IMR-90 (cell line): ENCODE data around the gene C13orf46. TPM values are rescaled to one million over a fixed set of nuclear protein-coding genes. Genes with fewer than 3 reads are reported as not detected.
A peak's percentile ranks its signal among the peaks of the same experiment; 100 is the strongest.

Experiments
- ATAC-seq: fragments of 200-7000 bp; cut with Tn5 transposase; 2 replicates; pipeline ENCODE4 v1.9.1; 2020; ENCODE audit warnings: low read depth, mild to moderate bottlenecking, moderate library complexity
- BruUV-seq: library from RNA; stranded (reverse); fragments of 400-500 nt; replicated peaks from 2 replicates; lab custom pipeline; 2021; lab: Mats Ljungman, UMichigan
- CTCF ChIA-PET: fragments of 300-600 bp; formaldehyde crosslinking; extraction: SDS; loops from one replicate; lab custom pipeline; 2021; ENCODE audit warnings: antibody characterized with exemption; lab: Yijun Ruan, JAX
- POLR2A ChIA-PET: fragments of 300-600 bp; sonication (Branson Sonifier 250); formaldehyde crosslinking; loops from one replicate; lab custom pipeline; 2022; ENCODE audit warnings: antibody characterized with exemption; ENCODE audit not compliant: unreplicated experiment; lab: Charles Lee
- DNase-seq: peaks from one replicate; pipeline ENCODE4 v3.0.0; 2013
- H2AFZ ChIP-seq: replicated peaks from 2 replicates; pipeline ENCODE3; 2013; ENCODE audit warnings: low read length, mild to moderate bottlenecking; ENCODE audit not compliant: poor library complexity
- H2AK5ac ChIP-seq: 2 replicates; pipeline ENCODE4 v1.6.1; 2013; ENCODE audit warnings: low read depth, low read length, inconsistent platforms
- H2AK9ac ChIP-seq: replicated peaks from 2 replicates; pipeline ENCODE3; 2013; ENCODE audit warnings: mild to moderate bottlenecking, low read depth, low read length, moderate library complexity; ENCODE audit not compliant: poor library complexity
- H2BK120ac ChIP-seq: 2 replicates; pipeline ENCODE4 v1.6.1; 2013; ENCODE audit warnings: low read depth, low read length, inconsistent platforms
- H2BK15ac ChIP-seq: 3 replicates; pipeline ENCODE4 v1.6.1; 2013; ENCODE audit warnings: low read depth, low read length, inconsistent platforms
- H2BK20ac ChIP-seq: 2 replicates; pipeline ENCODE4 v1.6.1; 2013; ENCODE audit warnings: low read depth, mild to moderate bottlenecking, inconsistent platforms, low read length, moderate library complexity
- H2BK5ac ChIP-seq: 2 replicates; pipeline ENCODE4 v1.6.1; 2013; ENCODE audit warnings: mild to moderate bottlenecking, low read depth, low read length, inconsistent platforms; ENCODE audit not compliant: poor library complexity, severe bottlenecking
- H3K14ac ChIP-seq: replicated peaks from 2 replicates; pipeline ENCODE4 v1.6.1; 2013; ENCODE audit warnings: low read depth, low read length, inconsistent platforms
- H3K18ac ChIP-seq: 2 replicates; pipeline ENCODE4 v1.6.1; 2013; ENCODE audit warnings: low read depth, low read length, control low read depth
- H3K23ac ChIP-seq: 2 replicates; pipeline ENCODE4 v1.6.1; 2013; ENCODE audit warnings: low read depth, low read length, inconsistent platforms
- H3K27ac ChIP-seq: 2 replicates; pipeline ENCODE4 v1.5.1; 2013; ENCODE audit warnings: mild to moderate bottlenecking, control low read depth, low read length; ENCODE audit not compliant: insufficient read depth
- H3K27me3 ChIP-seq: 2 replicates; pipeline ENCODE4 v1.6.1; 2013; ENCODE audit warnings: low read length; ENCODE audit not compliant: control insufficient read depth, insufficient read depth
- H3K36me3 ChIP-seq: 2 replicates; pipeline ENCODE4 v1.6.1; 2013; ENCODE audit warnings: low read length, mixed read lengths; ENCODE audit not compliant: control insufficient read depth, insufficient read depth
- H3K4ac ChIP-seq: 2 replicates; pipeline ENCODE4 v1.6.1; 2013; ENCODE audit warnings: low read depth, low read length, inconsistent platforms
- H3K4me1 ChIP-seq: 2 replicates; pipeline ENCODE4 v1.6.1; 2013; ENCODE audit warnings: low read length, mixed read lengths; ENCODE audit not compliant: control insufficient read depth, insufficient read depth
- H3K4me2 ChIP-seq: 2 replicates; pipeline ENCODE4 v1.6.1; 2013; ENCODE audit warnings: low read depth, mild to moderate bottlenecking, control low read depth, low read length, moderate library complexity
- H3K4me3 ChIP-seq: 2 replicates; pipeline ENCODE4 v1.5.1; 2013; ENCODE audit warnings: low read depth, mild to moderate bottlenecking, control low read depth, low read length, moderate library complexity; ENCODE audit not compliant: insufficient read depth
- H3K56ac ChIP-seq: 2 replicates; pipeline ENCODE4 v1.6.1; 2013; ENCODE audit warnings: low read length, inconsistent platforms; ENCODE audit not compliant: insufficient read depth; ENCODE audit errors: extremely low read depth
- H3K79me1 ChIP-seq, 2 experiments: 2 replicates each; pipeline ENCODE4 v1.6.1; 2013; ENCODE audit warnings: low read length in 2 of 2, inconsistent platforms in 1 of 2, low read depth in 1 of 2
- H3K9ac ChIP-seq: 2 replicates; pipeline ENCODE4 v1.6.1; 2013; ENCODE audit warnings: low read depth, low read length, control low read depth
- H3K9me1 ChIP-seq: 2 replicates; pipeline ENCODE4 v1.6.1; 2013; ENCODE audit warnings: low read length, inconsistent platforms; ENCODE audit not compliant: insufficient read depth
- H3K9me3 ChIP-seq: 2 replicates; pipeline ENCODE4 v1.6.1; 2013; ENCODE audit warnings: low read length; ENCODE audit not compliant: control insufficient read depth, insufficient read depth
- H4K20me1 ChIP-seq: 2 replicates; pipeline ENCODE4 v1.6.1; 2013; ENCODE audit warnings: low read length, inconsistent platforms; ENCODE audit not compliant: insufficient read depth
- H4K5ac ChIP-seq: 2 replicates; pipeline ENCODE4 v1.6.1; 2013; ENCODE audit warnings: mild to moderate bottlenecking, low read depth, low read length, control low read depth
- H4K8ac ChIP-seq, 2 experiments: 2 replicates each; pipeline ENCODE4 v1.6.1; 2013; ENCODE audit warnings: low read depth in 2 of 2, low read length in 2 of 2, control low read depth in 1 of 2, inconsistent platforms in 1 of 2
- H4K91ac ChIP-seq: 2 replicates; pipeline ENCODE4 v1.6.1; 2013; ENCODE audit warnings: low read depth, low read length, inconsistent platforms; ENCODE audit not compliant: insufficient read depth
- RCOR1 ChIP-seq: IDR thresholded peaks from 2 replicates; pipeline ENCODE4 v1.6.1; 2012; ENCODE audit warnings: mild to moderate bottlenecking, low read length, improper control_type of control experiment; ENCODE audit not compliant: insufficient replicate concordance
- WGBS, 2 experiments: methylation state at CpG; one replicate each; pipeline versions ENCODE4 v1.1.5 to v1.1.7; 2013; ENCODE audit warnings: missing lambda C conversion rate in 2 of 2; ENCODE audit not compliant: insufficient read length in 1 of 2; ENCODE audit errors: extremely low coverage in 2 of 2; 5-methylcytosine and 5-hydroxymethylcytosine counted together
- dilution Hi-C: fragments of 300-500 bp; cut with HindIII; formaldehyde crosslinking; loops from one replicate; pipeline ENCODE4 v1.14.3; 2018; ENCODE audit warnings: low sequenced_read_pairs; ENCODE audit not compliant: unreplicated experiment
- in situ Hi-C: fragments of 300-500 bp; cut with MboI; formaldehyde crosslinking; loops from 3 replicates; pipeline ENCODE4 v1.14.3; 2019; ENCODE audit warnings: low sequenced_read_pairs, inconsistent platforms, mixed read lengths
- intact Hi-C: fragments of 100-400 bp; cut with micrococcal nuclease; formaldehyde crosslinking; loops from 2 replicates; pipeline ENCODE4 v1.10.0; 2022
- polyA plus RNA-seq, 3 experiments: library from polyadenylated mRNA; depleted of rRNA; stranded (reverse); fragments of >200 nt; gene quantifications; 2 replicates each; pipeline ENCODE4 v1.2.3, GENCODE V29; 2012; ENCODE audit warnings: low replicate concordance in 1 of 3
- total RNA-seq: library from RNA; depleted of rRNA; stranded (reverse); fragments of >200 nt; gene quantifications from 2 replicates; pipeline ENCODE4 v1.2.3, GENCODE V29; 2012
- TF ChIP-seq, protein P1 (sequence below): conservative IDR thresholded peaks from 2 replicates; pipeline ENCODE4 v1.5.1; 2012; ENCODE audit warnings: mild to moderate bottlenecking, low read depth, low read length, improper control_type of control experiment

The C13orf46 gene
- total and polyA plus RNA-seq, 2 of the 4 experiments (the other 2 are of a cell fraction): under 0.01 to 2.1 TPM

DNA sequence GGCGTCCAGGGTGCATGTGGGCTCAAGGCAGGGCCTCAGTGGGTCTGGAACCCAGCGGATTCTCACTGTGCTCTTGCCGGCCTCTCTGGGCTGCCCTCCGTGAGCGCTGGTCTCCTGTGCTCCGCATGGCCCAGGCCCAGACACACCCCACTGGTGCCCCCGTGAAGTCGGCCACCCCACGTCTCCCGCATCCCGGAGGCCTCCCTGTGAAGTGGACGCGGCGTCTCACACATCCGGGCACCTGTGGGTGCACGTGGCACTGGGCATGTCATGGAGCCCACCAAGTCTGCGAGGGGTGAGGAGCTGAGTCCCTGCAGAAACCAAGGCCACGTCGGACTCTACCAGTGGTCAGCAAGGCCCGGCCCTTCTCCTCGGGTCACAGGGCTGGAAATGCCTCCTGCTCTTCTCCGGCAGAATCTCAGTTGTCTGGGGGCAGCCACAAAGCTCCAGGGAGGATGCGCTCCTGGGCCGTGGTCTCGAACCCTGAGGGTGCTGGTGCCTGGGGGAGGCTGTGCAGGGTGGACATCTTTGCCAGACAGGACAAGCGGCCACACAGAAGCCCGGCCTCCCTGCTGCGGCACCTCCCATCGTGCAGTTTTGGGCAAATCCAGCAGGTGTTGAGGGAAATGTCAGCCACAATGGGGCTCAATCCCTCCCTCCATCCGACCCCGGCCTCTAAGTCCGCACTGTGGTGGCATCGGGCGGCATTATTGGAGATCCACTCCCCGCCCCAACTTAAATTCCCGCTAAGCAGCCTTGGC is 2.2 kb downstream of the C13orf46 start:
- Histone ChIP-seq H2AK9ac (no peak overlapping the region), H2BK5ac (no peak overlapping the region), H3K9me3 (no peaks in the 10 kb centered on the region), H4K8ac (no peak overlapping the region), H2AK5ac (no peak overlapping the region), H3K4me2 (no peak overlapping the region), H4K91ac (no peak overlapping the region), H3K4ac (no peak overlapping the region), H3K79me1 (peaks cover 11 to 68% of the 10 kb centered on the region in 2 experiments; a peak in 3 of 4 replicates), H4K20me1 (peaks cover 7% of the 10 kb centered on the region; the same call in 1 of the 2 replicates), H3K18ac (no peak overlapping the region), H2BK20ac (no peak overlapping the region), H3K9me1 (peaks cover 15% of the 10 kb centered on the region; the same call in 1 of the 2 replicates), H3K27ac (no peak overlapping the region), H3K4me3 (no peak overlapping the region), H2AFZ (peak overlapping the region; percentile 32), H3K27me3 (no peaks in the 10 kb centered on the region), H3K4me1 (peaks cover 5% of the 10 kb centered on the region), H3K9ac (no peak overlapping the region), H2BK120ac (no peak overlapping the region), H3K56ac (no peak overlapping the region), H3K36me3 (peaks cover 53% of the 10 kb centered on the region), H4K5ac (no peak overlapping the region), H2BK15ac (no peak overlapping the region), H3K23ac (no peak overlapping the region), H3K14ac (no peak overlapping the region)
- dilution Hi-C loops: no loop called here
- in situ Hi-C loops: no loop called here
- 94% methylated on average over 29 of the region's 36 CpGs; no CpG with 5 or more reads in 1 of the 2 experiments for whole genome bisulfite sequencing, 2 experiments
- intact Hi-C loops: no loop called here
- ChIA-PET POLR2A (no interaction called here), CTCF (no interaction called here)
- DNase-seq (no peak), ATAC-seq (no peak)
- BruUV-seq: no TSS peak
- TF ChIP-seq, protein P1, sequence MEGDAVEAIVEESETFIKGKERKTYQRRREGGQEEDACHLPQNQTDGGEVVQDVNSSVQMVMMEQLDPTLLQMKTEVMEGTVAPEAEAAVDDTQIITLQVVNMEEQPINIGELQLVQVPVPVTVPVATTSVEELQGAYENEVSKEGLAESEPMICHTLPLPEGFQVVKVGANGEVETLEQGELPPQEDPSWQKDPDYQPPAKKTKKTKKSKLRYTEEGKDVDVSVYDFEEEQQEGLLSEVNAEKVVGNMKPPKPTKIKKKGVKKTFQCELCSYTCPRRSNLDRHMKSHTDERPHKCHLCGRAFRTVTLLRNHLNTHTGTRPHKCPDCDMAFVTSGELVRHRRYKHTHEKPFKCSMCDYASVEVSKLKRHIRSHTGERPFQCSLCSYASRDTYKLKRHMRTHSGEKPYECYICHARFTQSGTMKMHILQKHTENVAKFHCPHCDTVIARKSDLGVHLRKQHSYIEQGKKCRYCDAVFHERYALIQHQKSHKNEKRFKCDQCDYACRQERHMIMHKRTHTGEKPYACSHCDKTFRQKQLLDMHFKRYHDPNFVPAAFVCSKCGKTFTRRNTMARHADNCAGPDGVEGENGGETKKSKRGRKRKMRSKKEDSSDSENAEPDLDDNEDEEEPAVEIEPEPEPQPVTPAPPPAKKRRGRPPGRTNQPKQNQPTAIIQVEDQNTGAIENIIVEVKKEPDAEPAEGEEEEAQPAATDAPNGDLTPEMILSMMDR: no peak
- TF ChIP-seq RCOR1: no peak
